ENCODE results near the gene ACBD7. TPM values are rescaled to one million over a fixed set of nuclear protein-coding genes. Genes with fewer than 3 reads are reported as not detected.

The ACBD7 gene
- total RNA-seq, 1 experiment from 2014 or later: 13.9 TPM

- no peak overlapping the region for H3K27ac Mint-ChIP-seq (ENCODE audit: unreplicated experiment)
- Histone ChIP-seq H3K4me1 (peaks cover 5% of the 10 kb centered on the region), H3K4me3 (ENCODE audit: low read depth, low read length) (no peak overlapping the region), H3K27me3 (replicated peaks; ENCODE audit: control insufficient read depth, insufficient read depth, low read length) (no peaks in the 10 kb centered on the region), H3K9me3 (no peaks in the 10 kb centered on the region), H3K36me3 (ENCODE audit: control insufficient read depth, insufficient read depth, low read length) (peaks cover 2% of the 10 kb centered on the region; the same call in 1 of the 2 replicates)
- CTCF ChIA-PET: interaction anchor here (0.7 kb wide), 1 partner anchor 8 kb away, joined by 4 read pairs; no protein-coding TSS in a partner anchor
- no peak for TF ChIP-seq CTCF (IDR thresholded peaks at IDR 0.05; ENCODE audit: insufficient read depth in 1 of 2, low read depth in 1 of 2, low read length in 1 of 2, severe bottlenecking in 1 of 2, unreplicated experiment in 1 of 2)
- POLR2A ChIA-PET: no interaction called here
- intact Hi-C loops (cut with micrococcal nuclease; ENCODE audit: unreplicated experiment): no loop called here
- no peak for DNase-seq
- H3K4me1 Mint-ChIP-seq (ENCODE audit: low read depth, unreplicated experiment): peaks cover 4% of the 10 kb centered on the region
- H3K36me3 Mint-ChIP-seq (ENCODE audit: insufficient read depth, unreplicated experiment): peaks cover 23% of the 10 kb centered on the region
- H3K4me3 Mint-ChIP-seq (ENCODE audit: unreplicated experiment): no peak overlapping the region
- H3K27me3 Mint-ChIP-seq (ENCODE audit: insufficient read depth, unreplicated experiment): no peaks in the 10 kb centered on the region
- BruUV-seq (replicated peaks): no TSS peak
- no peaks in the 10 kb centered on the region for H3K9me3 Mint-ChIP-seq (ENCODE audit: unreplicated experiment)
Measured at GRCh38 chr10:15136129-15137035, 47.8 kb upstream of the ACBD7 start.

GRCh38 chr10:15131330-15131729 lies 42.8 kb upstream of the ACBD7 start:
- Histone ChIP-seq H3K36me3 (ENCODE audit: control insufficient read depth, insufficient read depth, low read length) (peaks cover 2% of the 10 kb centered on the region; the same call in 1 of the 2 replicates), H3K4me3 (ENCODE audit: low read depth, low read length) (no peak overlapping the region), H3K4me1 (no peaks in the 10 kb centered on the region), H3K9me3 (no peaks in the 10 kb centered on the region), H3K27me3 (replicated peaks; ENCODE audit: control insufficient read depth, insufficient read depth, low read length) (no peaks in the 10 kb centered on the region)
- Mint-ChIP-seq H3K27me3 (ENCODE audit: insufficient read depth, unreplicated experiment) (no peaks in the 10 kb centered on the region), H3K4me3 (ENCODE audit: unreplicated experiment) (no peak overlapping the region), H3K4me1 (ENCODE audit: low read depth, unreplicated experiment) (no peaks in the 10 kb centered on the region), H3K36me3 (ENCODE audit: insufficient read depth, unreplicated experiment) (peaks cover 52% of the 10 kb centered on the region), H3K27ac (ENCODE audit: unreplicated experiment) (no peak overlapping the region), H3K9me3 (ENCODE audit: unreplicated experiment) (no peaks in the 10 kb centered on the region)
- no peak for TF ChIP-seq CTCF (IDR thresholded peaks at IDR 0.05; ENCODE audit: insufficient read depth in 1 of 2, low read depth in 1 of 2, low read length in 1 of 2, severe bottlenecking in 1 of 2, unreplicated experiment in 1 of 2)
- intact Hi-C loops (cut with micrococcal nuclease; ENCODE audit: unreplicated experiment): no loop called here
- POLR2A ChIA-PET: interaction anchor here (0.7 kb wide), 1 partner anchor 21 kb away, joined by 4 read pairs; no protein-coding TSS in a partner anchor
- BruUV-seq (replicated peaks): no TSS peak
- no peak for DNase-seq
- CTCF ChIA-PET: no interaction called here

DNA sequence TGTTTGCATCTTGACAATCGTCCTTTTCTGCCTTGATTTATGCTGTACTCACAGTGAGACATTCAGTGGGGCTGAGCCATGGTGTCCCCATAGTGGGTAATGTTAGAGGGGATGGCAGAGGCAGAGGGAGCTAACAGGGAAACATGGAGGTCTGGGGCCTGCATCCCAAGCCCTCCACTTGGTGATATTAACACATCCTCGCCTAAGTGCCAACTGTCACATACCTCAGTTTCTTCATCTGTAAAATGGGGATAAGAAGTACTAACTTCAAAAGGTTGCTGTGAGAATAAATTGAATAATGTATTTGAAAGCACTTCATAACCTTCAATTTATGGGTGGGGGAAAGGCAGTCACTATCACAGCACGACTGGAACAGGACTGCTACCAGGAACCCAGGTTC lies 36.3 kb upstream of the ACBD7 start:
- intact Hi-C loops (cut with micrococcal nuclease; ENCODE audit: unreplicated experiment): no loop called here
- H3K27me3 Mint-ChIP-seq (ENCODE audit: insufficient read depth, unreplicated experiment): no peaks in the 10 kb centered on the region
- no peaks in the 10 kb centered on the region for H3K9me3 Mint-ChIP-seq (ENCODE audit: unreplicated experiment)
- ChIA-PET CTCF (no interaction called here), POLR2A (no interaction called here)
- no peak overlapping the region for H3K27ac Mint-ChIP-seq (ENCODE audit: unreplicated experiment)
- no peaks in the 10 kb centered on the region for H3K4me1 Mint-ChIP-seq (ENCODE audit: low read depth, unreplicated experiment)
- no peak overlapping the region for H3K4me3 Mint-ChIP-seq (ENCODE audit: unreplicated experiment)
- no peak overlapping the region for H3K4me3 ChIP-seq (ENCODE audit: low read depth, low read length)
- no peak for DNase-seq
- no peaks in the 10 kb centered on the region for H3K9me3 ChIP-seq
- H3K36me3 Mint-ChIP-seq (ENCODE audit: insufficient read depth, unreplicated experiment): peaks cover 32% of the 10 kb centered on the region
- H3K27me3 ChIP-seq (replicated peaks; ENCODE audit: control insufficient read depth, insufficient read depth, low read length): no peaks in the 10 kb centered on the region
- H3K4me1 ChIP-seq: no peaks in the 10 kb centered on the region
- BruUV-seq (replicated peaks): no TSS peak
- no peak for TF ChIP-seq CTCF (IDR thresholded peaks at IDR 0.05; ENCODE audit: insufficient read depth in 1 of 2, low read depth in 1 of 2, low read length in 1 of 2, severe bottlenecking in 1 of 2, unreplicated experiment in 1 of 2)
- H3K36me3 ChIP-seq (ENCODE audit: control insufficient read depth, insufficient read depth, low read length): peaks cover 2% of the 10 kb centered on the region; the same call in 1 of the 2 replicates
